ENCODE results near the gene PDE3A. TPM values are rescaled to one million over a fixed set of nuclear protein-coding genes. Genes with fewer than 3 reads are reported as not detected.

PDE3A gene
- total RNA-seq, 1 donor, result 3.9 TPM

- no peak for DNase-seq (ENCODE audit: low read depth)
- TF ChIP-seq CTCF (IDR thresholded peaks at IDR 0.05; ENCODE audit: insufficient read depth, low read depth, low read length), result no peak
- H3K4me3 ChIP-seq (ENCODE audit: low read depth, low read length), result no peak overlapping the region
These were observed 353.8 kb downstream of the PDE3A start for GRCh38 chr12:20722142-20722541.

GRCh38 chr12:20731274-20731673, 362.9 kb downstream of the PDE3A start:
- TF ChIP-seq CTCF (IDR thresholded peaks at IDR 0.05; ENCODE audit: insufficient read depth, low read depth, low read length), result no peak
- DNase-seq (ENCODE audit: low read depth), result no peak
- no peak overlapping the region for H3K4me3 ChIP-seq (ENCODE audit: low read depth, low read length)
